Islet of Langerhans (tissue), 1 donor: Measurements from ENCODE around the gene KRTAP10-4.
"Not testable (repeated sequence)": the region's sequence is repeated elsewhere in the genome, so short reads cannot be mapped to it uniquely, and the experiment has no call there.

Source experiments
- FAIRE-seq: peaks from one replicate; lab custom pipeline; 2011; peaks lifted over from hg19 to GRCh38; lab: Jason Lieb, UNC

KRTAP10-4 gene

DNA sequence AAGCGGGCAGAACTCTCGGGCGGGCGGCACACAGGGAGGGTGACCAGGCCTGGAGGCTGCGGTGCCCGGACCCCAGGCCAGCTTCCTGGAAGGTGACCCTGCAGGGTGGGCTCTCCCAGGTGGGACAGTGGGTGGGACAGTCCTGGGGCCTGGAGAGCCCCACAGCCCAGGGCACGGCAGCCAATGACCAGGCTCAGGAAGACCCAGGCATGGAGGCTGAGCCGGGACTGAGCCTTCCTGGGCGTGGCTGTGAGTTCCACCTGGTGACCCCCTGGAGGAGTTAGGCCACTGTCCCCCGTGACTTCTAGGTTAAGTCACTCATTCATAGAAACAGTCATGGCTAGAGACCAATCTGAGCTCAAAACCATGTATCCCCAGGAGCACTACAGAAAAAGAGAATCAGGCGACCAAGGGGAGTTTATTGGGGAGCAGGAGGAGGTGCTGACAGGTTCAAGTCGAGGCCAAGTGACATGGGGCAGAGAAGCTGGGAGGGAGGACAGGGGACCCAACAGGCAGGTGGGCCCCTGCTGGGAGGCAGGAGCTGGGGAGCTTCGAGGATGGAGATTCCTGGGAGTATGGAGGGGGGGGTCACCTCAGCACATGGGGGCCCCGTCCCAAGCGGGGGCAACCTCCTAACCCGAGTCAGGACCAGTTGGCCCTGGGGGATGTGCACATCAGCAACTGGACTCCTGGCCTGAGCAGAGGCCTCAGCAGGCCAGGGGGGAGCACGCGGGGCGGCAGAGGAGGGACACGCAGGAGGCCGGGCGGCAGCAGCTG is 5.7 kb downstream of the KRTAP10-4 start:
- FAIRE-seq: no peak

DNA sequence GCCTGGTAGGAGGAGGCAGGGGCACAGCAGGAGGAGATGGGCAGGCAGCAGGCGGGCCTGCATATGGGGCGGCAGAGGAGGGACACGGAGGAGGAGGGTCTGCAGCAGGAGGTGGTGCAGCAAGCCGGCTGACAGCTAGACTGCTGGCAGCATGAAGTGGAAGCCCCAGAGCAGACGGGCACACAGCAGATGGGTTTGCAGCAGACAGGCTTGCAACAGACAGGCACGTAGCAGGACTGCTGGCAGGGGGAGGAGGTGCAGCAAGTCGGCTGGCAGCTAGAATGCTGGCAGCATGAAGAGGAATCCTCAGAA is 6.3 kb downstream of the KRTAP10-4 start:
- no peak for FAIRE-seq

DNA sequence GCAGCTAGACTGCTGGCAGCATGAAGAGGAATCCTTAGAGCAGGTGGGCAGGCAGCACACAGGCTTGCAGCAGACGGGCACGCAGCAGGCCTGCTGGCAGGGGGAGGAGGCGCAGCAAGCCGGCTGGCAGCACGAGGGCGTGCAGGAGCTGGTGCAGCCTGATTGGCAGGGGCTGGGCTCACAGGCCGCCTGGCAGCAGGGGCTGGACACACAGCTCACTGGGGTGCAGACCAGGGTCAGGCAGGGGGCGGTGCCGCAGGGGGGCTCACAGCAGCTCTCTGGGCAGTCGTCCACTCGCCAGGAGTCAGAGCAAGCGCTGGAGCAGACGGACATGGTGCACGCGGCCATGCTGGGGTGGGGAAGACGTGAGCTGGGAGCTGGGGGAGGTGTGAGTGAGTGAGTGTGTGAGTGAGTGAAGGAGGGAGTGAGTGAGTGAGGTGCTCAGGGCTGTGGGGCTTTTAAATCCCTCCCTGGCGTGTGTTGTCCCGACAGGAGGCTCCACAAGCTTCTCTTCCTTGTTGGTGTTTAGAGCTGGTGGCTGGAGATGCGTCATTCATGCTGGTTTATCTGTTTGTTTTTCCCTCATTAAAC is 6.8 kb downstream of the KRTAP10-4 start, which contains the start of gene KRTAP10-5:
TSS of gene KRTAP10-5 (minus strand) at position 374 of the 591 bp plus-strand sequence. CDS start at position 348, 26 bp downstream.
- not testable (repeated sequence) for FAIRE-seq

DNA sequence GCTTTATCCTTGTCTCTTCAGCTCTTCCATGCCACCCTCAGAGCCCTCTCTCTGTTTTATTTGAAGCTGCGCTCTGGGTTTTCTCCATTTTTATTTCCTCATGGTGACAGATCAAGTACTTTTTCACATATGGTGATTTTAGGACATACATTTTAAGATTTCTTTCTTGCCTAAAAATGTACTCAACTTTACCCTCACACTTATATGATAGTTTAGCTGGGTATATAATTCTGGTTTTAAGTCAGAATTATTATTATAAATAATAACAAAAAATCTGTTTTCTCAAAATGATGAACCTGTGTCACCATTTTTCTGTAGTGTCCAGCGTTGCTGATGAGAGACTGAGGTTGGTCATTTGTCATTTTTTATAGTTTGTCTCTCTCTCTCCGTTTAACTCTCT is 7.6 kb downstream of the KRTAP10-4 start:
- no peak for FAIRE-seq

DNA sequence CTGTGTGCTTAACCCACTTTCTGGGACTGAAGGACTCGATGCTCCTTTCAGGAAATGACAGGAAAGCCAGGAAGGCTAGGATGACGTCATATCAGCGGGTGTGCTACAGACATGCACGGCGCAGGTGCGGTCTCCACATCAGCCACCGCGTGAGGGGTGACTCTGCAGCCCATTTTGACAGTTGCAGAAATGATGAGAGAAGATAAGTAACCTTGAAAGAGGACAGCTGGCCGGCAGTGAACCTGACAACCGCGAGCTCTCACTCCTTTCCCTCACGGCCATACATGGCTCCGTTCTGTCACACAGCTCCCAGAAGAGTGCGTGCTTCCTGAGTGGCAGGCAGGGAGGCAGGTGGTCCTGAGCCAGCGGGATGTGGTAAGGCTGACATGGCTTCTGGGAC is 8.5 kb downstream of the KRTAP10-4 start:
- FAIRE-seq: no peak

DNA sequence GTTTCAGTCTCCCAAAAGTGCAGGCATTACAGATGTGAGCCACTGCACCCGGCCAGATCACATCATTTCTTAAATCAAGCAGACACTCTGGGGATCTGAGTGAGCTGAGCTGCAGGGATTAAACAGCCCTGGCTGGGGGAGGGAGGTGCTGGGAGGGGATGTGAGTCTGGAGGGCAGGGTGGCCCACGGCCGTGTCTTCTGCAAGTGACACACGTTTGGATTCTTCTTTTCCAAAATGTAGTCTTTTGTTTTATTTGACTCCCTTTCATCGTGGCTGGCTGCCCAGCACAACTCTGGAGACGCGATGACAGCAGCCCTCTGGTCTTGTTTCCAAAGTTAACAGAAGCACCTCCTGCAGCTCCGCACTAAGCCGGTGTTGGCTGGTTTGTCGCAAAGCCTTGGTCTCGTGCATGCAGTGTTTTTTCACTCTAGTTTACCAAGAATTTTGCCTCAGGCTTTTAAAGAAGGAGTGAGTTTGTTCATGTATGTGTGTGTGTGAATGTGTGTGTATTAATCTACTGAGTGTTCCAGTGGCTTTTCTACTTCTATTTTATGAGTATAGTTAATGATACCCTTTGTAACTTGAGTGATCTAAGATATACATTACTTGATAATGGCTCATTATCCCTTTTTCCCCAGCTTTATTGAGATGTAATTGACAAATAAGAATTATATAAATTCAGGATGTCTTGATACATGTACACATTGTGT is 9.7 kb downstream of the KRTAP10-4 start:
- no peak for FAIRE-seq

DNA sequence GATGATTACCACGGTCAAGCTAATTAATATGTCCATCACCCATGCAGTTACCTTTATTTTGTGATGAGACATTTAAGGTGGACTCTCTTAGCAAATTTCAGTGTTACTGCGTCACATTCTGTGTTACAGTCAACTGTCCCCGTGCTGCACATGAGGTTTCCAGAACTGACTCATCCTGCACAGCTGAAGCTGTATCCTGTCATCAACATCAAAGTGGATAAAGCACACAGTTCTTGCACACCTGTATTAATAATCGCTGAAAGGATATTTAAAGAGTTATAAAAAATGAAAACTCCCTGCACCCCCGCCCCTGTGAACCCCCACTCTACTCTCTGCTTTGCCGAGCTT is 10.2 kb downstream of the KRTAP10-4 start:
- no peak for FAIRE-seq

DNA sequence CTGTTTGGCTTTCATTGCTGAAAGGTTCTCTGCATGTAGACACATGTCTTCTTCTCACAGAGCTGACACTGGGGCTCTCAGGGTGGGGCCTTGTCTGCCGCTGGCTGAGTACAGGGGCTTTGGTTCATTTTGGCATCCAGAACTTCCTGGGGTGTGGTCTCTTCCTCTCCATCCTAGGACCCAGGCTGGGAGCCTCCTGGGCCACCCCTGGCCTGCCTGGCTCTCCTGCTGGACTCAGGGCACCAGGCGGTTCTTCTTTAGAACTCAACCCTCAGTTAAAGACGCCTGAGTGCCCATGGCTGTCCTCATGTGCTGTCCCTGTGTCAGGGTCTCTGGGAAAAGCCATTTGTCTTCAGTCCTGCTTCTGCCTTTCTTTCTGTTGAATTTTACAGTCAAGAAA is 12.4 kb downstream of the KRTAP10-4 start:
- no peak for FAIRE-seq

DNA sequence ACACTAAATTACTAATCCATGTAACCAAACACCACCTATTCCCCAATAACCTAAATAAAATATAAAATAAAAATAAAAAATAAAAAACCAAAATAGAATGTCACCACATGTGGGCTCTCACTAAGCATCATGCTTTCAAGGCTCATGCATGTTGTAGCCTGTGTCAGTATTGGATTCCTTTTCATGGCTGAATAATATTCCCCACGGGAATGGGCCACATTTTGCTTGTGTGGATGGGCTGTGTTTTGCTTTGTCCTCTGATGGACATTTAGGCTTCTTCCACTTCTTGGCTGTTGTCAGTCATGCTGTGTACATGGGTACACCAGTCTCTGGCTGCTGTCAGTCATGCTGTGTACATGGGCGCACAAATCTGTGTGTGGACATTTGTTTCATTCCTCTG is 15.6 kb downstream of the KRTAP10-4 start:
- FAIRE-seq: no peak

DNA sequence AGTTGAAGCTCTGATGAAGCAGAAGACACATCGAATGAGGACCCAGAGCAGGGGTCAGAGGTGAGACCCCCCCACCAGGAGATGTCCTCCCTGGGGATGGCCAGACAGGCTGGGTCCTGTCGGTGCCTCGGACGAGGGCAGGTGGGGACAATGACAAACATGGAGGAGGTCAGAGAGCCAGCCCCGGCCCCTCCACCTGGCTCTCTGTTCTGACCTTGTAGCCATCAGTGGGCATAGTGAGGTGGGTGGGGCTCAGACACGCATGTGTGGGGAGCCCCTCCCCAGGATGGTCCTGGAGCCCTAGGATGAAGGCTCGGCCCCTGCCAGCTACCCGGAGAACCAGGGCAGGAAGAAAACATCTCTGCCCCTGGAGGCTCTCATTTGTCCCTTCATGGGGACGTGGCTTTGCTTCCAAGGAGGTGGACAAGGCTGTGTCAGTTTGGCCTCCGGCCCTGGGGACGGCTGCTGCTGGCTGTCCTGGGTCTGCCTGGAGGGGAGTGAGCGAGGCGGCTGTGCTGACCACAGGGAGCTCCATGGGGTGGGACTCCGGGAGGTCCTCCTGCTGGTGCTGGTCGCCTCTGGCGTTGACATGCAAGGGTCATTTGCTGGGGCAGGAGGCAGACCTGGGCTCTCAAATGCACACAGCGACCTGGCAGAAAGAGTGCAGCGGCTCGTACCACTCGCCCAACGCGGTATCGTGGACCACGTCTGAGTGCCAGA is 16.2 kb downstream of the KRTAP10-4 start:
- no peak for FAIRE-seq

DNA sequence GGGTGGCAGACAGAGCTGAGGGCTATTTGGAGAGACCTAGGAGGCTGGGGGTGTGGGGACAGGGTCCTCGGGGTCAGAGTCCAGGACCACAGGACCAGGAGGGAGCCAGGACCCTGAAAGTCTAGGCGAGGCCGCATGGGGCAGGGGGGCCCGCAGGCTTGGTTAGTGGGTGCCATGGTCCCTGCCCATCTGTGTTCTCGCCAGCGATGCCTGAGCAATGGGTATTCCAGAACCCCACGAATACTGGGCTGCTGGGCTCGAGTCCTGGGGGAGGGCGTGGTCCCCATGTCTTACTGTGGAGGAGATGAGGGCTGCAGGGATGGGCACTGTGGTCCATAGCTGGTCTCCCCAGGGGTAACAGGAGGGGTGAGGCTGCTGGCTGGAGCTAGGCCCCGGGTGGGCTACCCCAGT is 16.8 kb downstream of the KRTAP10-4 start:
- no peak for FAIRE-seq

DNA sequence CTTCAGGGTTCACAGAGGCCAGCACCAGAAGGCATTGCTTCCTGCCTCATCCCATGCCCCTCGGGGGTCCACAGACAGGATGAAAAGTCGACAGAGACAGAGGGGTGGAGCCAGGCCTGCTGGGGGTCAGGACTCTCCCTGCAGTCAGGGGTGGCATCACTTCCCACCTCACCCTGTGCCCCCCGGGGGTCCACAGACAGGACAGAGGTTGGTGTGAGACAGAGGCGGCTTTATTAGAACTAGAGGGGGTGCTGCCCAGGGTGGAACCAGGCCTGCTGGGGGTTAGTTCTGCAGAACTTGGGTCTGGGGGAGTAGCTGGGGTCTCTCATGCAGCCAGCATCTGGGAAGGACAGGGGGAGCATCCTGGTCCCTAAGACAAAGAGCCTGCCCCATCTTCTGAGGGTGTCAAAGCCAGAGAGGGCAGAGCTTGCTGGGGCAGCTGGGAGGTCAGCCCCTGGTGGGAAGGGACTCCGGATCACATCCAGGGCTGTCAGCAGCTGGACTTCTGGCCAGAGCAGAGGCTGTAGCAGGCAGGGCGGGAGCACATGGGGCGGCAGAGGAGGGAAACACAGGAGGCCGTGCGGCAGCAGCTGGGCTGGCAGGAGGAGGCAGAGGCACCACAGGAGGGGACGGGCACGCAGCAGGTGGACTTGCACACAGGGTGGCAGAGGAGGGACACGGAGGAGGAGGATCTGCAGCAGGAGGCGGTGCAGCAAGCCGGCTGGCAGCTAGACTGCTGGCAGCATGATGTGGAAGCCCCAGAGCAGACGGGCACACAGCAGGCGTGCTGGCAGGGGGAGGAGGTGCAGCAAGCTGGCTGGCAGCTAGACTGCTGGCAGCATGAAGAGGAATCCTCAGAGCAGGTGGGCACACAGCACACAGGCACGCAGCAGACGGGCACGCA is 17.6 kb downstream of the KRTAP10-4 start:
- not testable (repeated sequence) for FAIRE-seq

DNA sequence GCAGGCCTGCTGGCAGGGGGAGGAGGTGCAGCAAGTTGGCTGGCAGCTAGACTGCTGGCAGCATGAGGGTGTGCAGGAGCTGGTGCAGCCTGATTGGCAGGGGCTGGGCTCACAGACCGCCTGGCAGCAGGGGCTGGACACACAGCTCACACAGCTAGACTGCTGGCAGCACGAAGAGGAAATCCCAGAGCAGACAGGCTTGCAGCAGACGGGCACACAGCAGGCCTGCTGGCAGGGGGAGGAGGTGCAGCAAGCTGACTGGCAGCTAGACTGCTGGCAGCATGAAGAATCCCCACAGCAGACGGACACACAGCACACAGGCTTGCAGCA is 18.2 kb downstream of the KRTAP10-4 start:
- FAIRE-seq: not testable (repeated sequence)

DNA sequence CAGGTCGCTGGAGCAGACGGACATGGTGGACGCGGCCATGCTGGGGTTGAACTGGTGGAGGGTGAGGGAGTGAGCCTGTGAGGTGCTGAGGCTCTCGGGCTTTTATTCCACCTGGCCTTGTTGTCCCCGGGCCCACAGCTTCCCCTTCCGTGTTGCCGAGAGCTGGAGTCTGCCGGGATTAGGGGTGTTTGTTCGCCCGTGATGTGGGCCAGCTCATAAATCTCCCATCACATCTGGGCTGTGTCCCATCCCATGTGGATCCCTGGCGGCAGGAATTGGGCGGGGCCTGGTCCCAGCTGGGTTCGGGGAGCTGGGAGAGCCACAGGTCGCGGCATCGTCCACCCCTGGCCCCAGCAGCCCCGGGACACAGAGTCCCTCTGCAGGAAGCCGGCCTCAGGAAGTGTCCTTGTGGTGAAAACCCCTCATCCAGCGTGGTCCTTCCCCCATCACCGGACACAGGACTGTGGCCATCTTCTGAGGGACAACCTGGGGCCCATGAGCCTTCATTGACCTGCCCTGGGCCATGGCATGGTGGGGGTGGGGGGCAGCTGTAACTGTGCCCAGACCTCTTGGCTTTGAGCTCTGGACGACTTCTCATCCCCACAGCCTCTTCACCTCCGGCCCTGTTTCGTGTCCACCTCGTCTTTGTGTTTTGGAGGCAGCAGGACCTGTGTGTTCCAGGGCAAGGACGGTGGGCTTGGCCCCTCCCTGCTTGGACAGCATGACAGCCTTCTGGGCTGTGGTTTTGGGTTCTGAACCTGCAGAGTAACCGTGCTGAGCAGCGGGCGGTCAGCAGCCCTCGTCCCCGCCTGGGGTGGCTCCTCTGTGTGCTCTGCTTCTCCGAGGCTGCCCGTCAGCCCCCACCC is 19.1 kb downstream of the KRTAP10-4 start, which contains the start of gene KRTAP10-6:
TSS of gene KRTAP10-6 (minus strand) at position 60 of the 866 bp plus-strand sequence. CDS start at position 39, 21 bp downstream.
- no peak for FAIRE-seq

DNA sequence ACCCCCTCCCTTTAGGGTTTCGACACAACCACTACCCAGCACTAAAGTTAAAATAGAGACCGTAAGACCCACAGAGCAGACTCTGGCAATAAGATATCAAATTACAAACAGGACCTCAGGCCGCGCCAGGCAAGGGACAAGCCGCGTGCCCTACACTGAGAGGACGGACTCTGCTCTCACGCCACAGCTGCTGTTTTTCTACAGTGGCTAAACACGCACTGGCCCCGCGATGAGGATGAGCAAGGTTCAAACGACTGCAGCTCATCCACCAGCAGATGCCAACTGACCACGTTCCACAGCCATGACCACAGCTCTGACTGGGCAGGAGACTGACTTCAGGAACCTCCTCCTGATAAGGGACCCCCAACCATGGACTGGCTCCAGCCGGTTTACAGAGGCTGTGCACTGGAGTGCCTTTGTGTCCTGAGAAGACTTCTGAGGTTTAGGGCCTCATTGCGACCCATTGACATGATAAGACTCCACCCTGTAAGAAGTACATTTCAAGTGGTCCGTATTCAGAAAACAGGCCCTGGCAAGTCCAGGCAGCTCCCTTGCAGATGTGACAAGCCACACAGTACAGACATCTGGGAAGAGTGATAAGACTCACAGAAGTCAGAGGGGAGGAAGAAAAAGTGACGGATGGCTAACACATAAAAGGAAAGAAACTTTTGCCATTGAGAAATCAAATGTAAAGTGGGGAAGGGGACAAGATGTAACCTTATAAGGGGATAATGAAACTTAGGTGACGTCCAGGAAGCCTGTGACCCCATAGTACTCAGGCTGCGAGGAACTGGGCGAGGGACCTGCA is 20.3 kb downstream of the KRTAP10-4 start:
- FAIRE-seq: no peak

DNA sequence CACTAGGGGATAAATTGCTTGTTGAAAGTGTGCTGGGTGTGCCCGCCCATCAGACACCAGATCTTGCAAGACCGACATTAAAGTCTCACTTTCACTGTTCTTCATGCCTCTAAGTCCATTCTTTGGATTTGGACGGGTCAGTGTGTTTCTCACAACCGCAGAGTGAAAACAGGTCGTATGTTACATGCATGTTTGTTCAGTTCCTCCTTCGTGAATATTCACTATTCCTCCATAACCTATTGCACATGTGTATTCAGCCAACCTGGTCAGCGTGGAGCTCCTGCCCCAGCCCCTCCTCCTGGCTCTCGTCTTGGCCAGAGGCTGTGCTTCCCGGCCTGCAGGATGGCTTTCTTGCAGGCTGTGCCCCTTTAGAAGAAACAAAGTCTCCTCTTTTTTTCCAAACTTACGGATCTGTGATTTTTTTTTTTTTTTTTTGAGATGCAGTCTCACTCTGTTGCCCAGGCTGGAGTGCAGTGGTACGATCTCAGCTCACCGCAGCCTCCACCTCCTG is 20.9 kb downstream of the KRTAP10-4 start:
- FAIRE-seq: no peak

DNA sequence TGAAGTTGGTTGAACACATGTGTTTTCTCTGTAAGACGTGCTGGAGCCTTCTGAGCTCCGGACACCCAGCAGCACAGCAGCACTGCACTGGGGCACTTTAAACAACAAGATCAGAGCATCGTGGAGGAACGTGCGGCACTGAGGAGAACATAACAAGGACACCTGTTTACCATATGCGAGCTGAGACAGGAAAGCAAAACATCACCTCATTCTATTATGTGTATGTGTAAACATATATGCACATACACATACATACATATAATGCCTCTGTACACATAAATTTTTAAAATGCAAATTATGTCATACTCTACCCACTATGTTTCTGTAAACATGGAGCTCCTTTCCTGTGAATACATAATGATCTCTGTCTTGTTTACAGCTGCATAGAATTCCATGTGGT is 22.0 kb downstream of the KRTAP10-4 start:
- FAIRE-seq: no peak

DNA sequence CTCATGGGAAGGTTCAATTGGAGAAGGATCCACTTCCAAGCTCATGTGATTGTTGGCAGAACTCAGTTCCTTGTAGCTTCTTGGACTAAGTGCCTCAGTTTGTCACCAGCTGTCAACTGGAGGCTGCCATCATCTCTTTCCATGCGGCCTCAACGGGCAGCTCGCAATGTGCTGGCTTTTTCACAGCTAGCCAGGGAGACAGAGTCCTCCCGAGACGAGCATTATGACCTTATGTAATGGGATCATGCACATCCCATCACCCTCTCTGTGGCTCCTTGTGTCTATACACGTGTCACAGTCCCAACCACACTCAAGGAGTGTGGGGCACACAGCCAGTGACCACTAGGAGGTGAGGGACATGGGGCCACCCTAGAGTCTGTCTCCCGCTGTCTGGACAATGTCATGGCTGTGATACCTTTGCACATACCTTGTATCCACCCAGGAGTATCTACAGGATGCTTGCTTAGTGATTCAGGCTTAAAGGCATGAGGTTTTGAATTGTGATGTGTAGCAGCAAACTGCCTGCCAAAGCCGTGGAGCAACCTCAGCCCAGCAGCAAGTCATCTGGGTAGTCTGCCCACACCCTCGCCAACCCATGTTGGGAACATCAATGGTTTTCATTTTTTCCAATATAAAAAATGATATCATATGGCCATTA is 22.7 kb downstream of the KRTAP10-4 start:
- FAIRE-seq: no peak

DNA sequence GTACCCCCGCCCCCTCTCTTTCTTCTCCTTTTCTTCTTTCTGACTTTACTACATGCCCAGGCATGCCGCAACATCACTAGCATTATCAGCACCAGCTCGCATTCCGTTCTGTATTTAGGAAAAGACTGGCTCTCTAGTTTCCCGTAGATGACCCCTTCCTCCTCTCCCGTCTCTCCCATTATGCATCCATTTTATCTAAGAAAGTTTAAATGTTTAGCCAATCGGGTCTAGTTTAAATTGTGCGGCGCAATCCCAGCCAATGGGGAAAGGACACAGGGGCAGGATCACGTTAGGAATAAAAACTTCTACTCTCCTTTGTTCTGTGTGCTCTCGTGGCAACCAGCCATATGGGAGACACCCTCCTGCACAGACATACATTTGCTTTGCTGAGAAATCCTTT is 24.5 kb downstream of the KRTAP10-4 start:
- no peak for FAIRE-seq
